Hepatocyte (in vitro differentiated cells): ENCODE results near the gene FBXL7. TPM values are rescaled to one million over a fixed set of nuclear protein-coding genes. Genes with fewer than 3 reads are reported as not detected.

Source experiments
- DNase-seq: peaks from one replicate; pipeline ENCODE4 v3.0.0-alpha.2; 2016; ENCODE audit warnings: low spot score
- H2AFZ ChIP-seq: fragments of 200-600 bp; sonication (generic); 2 replicates; pipeline ENCODE4 v1.6.0; 2016; ENCODE audit warnings: antibody characterized with exemption, mild to moderate bottlenecking
- H3K27ac ChIP-seq: fragments of 200-600 bp; sonication (generic); 2 replicates; pipeline ENCODE4 v1.5.1; 2016; ENCODE audit warnings: mild to moderate bottlenecking
- H3K27me3 ChIP-seq: fragments of 200-600 bp; sonication (generic); 2 replicates; pipeline ENCODE4 v1.6.1; 2016
- H3K36me3 ChIP-seq: fragments of 200-600 bp; sonication (generic); replicated peaks from 2 replicates; pipeline ENCODE4 v1.5.1; 2016; ENCODE audit warnings: low read depth; ENCODE audit not compliant: insufficient read depth
- H3K4me1 ChIP-seq: fragments of 200-600 bp; sonication (generic); 2 replicates; pipeline ENCODE4 v1.5.1; 2016; ENCODE audit warnings: mild to moderate bottlenecking, moderate library complexity; ENCODE audit not compliant: insufficient read depth
- H3K4me2 ChIP-seq: fragments of 200-600 bp; sonication (generic); 2 replicates; pipeline ENCODE4 v1.6.0; 2016
- H3K4me3 ChIP-seq: fragments of 200-600 bp; sonication (generic); 2 replicates; pipeline ENCODE4 v1.5.1; 2016; ENCODE audit warnings: mild to moderate bottlenecking
- H3K79me2 ChIP-seq: fragments of 200-600 bp; sonication (generic); 2 replicates; pipeline ENCODE4 v1.6.0; 2017; ENCODE audit warnings: mild to moderate bottlenecking
- H3K9me2 ChIP-seq: fragments of 200-600 bp; sonication (generic); replicated peaks from 2 replicates; pipeline ENCODE4 v1.6.0; 2017; ENCODE audit warnings: mild to moderate bottlenecking; ENCODE audit not compliant: insufficient read depth
- H3K9me3 ChIP-seq: fragments of 200-600 bp; sonication (generic); 2 replicates; pipeline ENCODE4 v1.5.1; 2016; ENCODE audit warnings: low read depth, mild to moderate bottlenecking
- H4K20me1 ChIP-seq: fragments of 200-600 bp; sonication (generic); 2 replicates; pipeline ENCODE4 v1.6.0; 2016; ENCODE audit warnings: mild to moderate bottlenecking; ENCODE audit not compliant: insufficient read depth, poor library complexity, severe bottlenecking
- CTCF ChIP-seq: fragments of 200-600 bp; sonication (generic); IDR thresholded peaks from 2 replicates; pipeline ENCODE4 v1.5.1; 2016; ENCODE audit warnings: antibody characterized with exemption, mild to moderate bottlenecking; ENCODE audit not compliant: poor library complexity
- EZH2 ChIP-seq: fragments of 200-600 bp; sonication (generic); IDR thresholded peaks from 2 replicates; pipeline ENCODE4 v1.6.1; 2016; ENCODE audit warnings: antibody characterized with exemption, mild to moderate bottlenecking, borderline replicate concordance
- EZH2phosphoT487 ChIP-seq: fragments of 200-600 bp; sonication (generic); IDR thresholded peaks from one replicate; pipeline ENCODE4 v1.6.1; 2018; ENCODE audit warnings: antibody characterized with exemption, mild to moderate bottlenecking, low read depth, moderate library complexity; ENCODE audit not compliant: unreplicated experiment, severe bottlenecking
- WGBS: methylation state at CpG from one replicate; pipeline ENCODE4 v1.1.6; 2016; ENCODE audit warnings: low lambda C conversion rate; ENCODE audit errors: missing lambda C conversion rate; 5-methylcytosine and 5-hydroxymethylcytosine counted together
- polyA plus RNA-seq: library from polyadenylated mRNA; unstranded; fragments of >200 nt; fragmentation: Nextera tagmentation; extraction: Ambion mirVana; gene quantifications from 2 replicates; pipeline ENCODE4 v1.2.1, GENCODE V29; 2016
- total RNA-seq: library from RNA; depleted of rRNA; stranded (reverse); fragments of >200 nt; gene quantifications from 2 replicates; pipeline ENCODE4 v1.2.3, GENCODE V29; 2014

Gene FBXL7
- total and polyA plus RNA-seq, 2 experiments from 2014 or later: 8.4 to 10.3 TPM

- H3K9me2 ChIP-seq: no peaks in the 10 kb centered on the region
- TF ChIP-seq CTCF (no peak), EZH2phosphoT487 (no peak), EZH2 (no peak)
- 60% methylated on average over 2 of the region's 2 CpGs for WGBS
Observed at GRCh38 chr5:15901151-15901550, 401.2 kb downstream of the FBXL7 start.

GRCh38 chr5:15902066-15902465 lies 402.1 kb downstream of the FBXL7 start:
- no peaks in the 10 kb centered on the region for H3K9me2 ChIP-seq
- no peak for TF ChIP-seq EZH2phosphoT487
- no peak for TF ChIP-seq CTCF
- no peak for TF ChIP-seq EZH2
- H3K4me3 ChIP-seq: no peak overlapping the region
- H4K20me1 ChIP-seq: no peaks in the 10 kb centered on the region
- no peaks in the 10 kb centered on the region for H3K9me3 ChIP-seq
- no peak for DNase-seq
- peaks cover 4% of the 10 kb centered on the region for H3K4me1 ChIP-seq
- H3K27ac ChIP-seq: no peak overlapping the region
- H3K4me2 ChIP-seq: no peak overlapping the region
- H3K36me3 ChIP-seq: no peaks in the 10 kb centered on the region
- WGBS: 65% methylated on average over 6 of the region's 6 CpGs
- no peaks in the 10 kb centered on the region for H3K79me2 ChIP-seq
- H3K27me3 ChIP-seq: no peaks in the 10 kb centered on the region
- no peak overlapping the region for H2AFZ ChIP-seq

More at GRCh38 chr5:15901151-15901550, 401.2 kb downstream of the FBXL7 start:
- Histone ChIP-seq H3K27ac (no peak overlapping the region), H3K4me1 (peaks cover 4% of the 10 kb centered on the region), H3K4me3 (no peak overlapping the region), H3K9me3 (no peaks in the 10 kb centered on the region), H4K20me1 (no peaks in the 10 kb centered on the region), H3K4me2 (no peak overlapping the region), H3K36me3 (no peaks in the 10 kb centered on the region), H3K27me3 (no peaks in the 10 kb centered on the region), H2AFZ (no peak overlapping the region), H3K79me2 (no peaks in the 10 kb centered on the region)
- no peak for DNase-seq

GRCh38 chr5:15904899-15905830 lies 405.2 kb downstream of the FBXL7 start:
- no peak overlapping the region for H3K4me3 ChIP-seq
- no peaks in the 10 kb centered on the region for H3K9me3 ChIP-seq
- no peaks in the 10 kb centered on the region for H3K36me3 ChIP-seq
- no peaks in the 10 kb centered on the region for H4K20me1 ChIP-seq
- no peak for DNase-seq
- 92% methylated on average over 2 of the region's 2 CpGs for WGBS
- H3K79me2 ChIP-seq: no peaks in the 10 kb centered on the region
- TF ChIP-seq EZH2 (no peak), EZH2phosphoT487 (no peak), CTCF (no peak)
- no peak overlapping the region for H3K4me2 ChIP-seq
- no peak overlapping the region for H2AFZ ChIP-seq
- H3K4me1 ChIP-seq: peaks cover 4% of the 10 kb centered on the region
- no peaks in the 10 kb centered on the region for H3K27me3 ChIP-seq
- peak overlapping the region; percentile 8 for H3K27ac ChIP-seq
- no peaks in the 10 kb centered on the region for H3K9me2 ChIP-seq
